ENCODE measurements around the gene NRG2. TPM values are rescaled to one million over a fixed set of nuclear protein-coding genes. Genes with fewer than 3 reads are reported as not detected.

NRG2 gene
- total RNA-seq, 1 experiment from 2014 or later, result 0.91 TPM

GRCh38 chr5:139812323-139812722, 230.8 kb downstream of the NRG2 start:
- no peaks in the 10 kb centered on the region for H3K9me3 ChIP-seq (ENCODE audit: control insufficient read depth in 1 of 2, insufficient read depth in 1 of 2, low read depth in 1 of 2, low read length in 2 of 2)
- DNase-seq (ENCODE audit: low read depth, low spot score) (no peak), ATAC-seq (no peak)
- CTCF ChIA-PET, result no interaction called here
- no peaks in the 10 kb centered on the region for H3K9me2 ChIP-seq (ENCODE audit: insufficient read depth)
- BruUV-seq (replicated peaks), result no TSS peak
- no peak overlapping the region for H3K27ac ChIP-seq (ENCODE audit: low read depth, low read length)
- RAD21 ChIA-PET (ENCODE audit: low non-redundant PET in 1 of 2, low total read pairs in 2 of 2, uncharacterized antibody in 2 of 2, unreplicated experiment in 2 of 2), result no interaction called here
- H3K9ac ChIP-seq (ENCODE audit: low read length), result no peak overlapping the region
- no peaks in the 10 kb centered on the region for H3K36me3 ChIP-seq (ENCODE audit: control insufficient read depth in 1 of 2, insufficient read depth in 2 of 2, low read length in 2 of 2)
- POLR2A ChIA-PET, result no interaction called here
- no peaks in the 10 kb centered on the region; the same call in 1 of the 2 replicates for H3K27me3 ChIP-seq (ENCODE audit: insufficient read depth, low read length)
- TF ChIP-seq ZBTB33 (IDR thresholded peaks at IDR 0.05; ENCODE audit: extremely low read depth, insufficient replicate concordance, low read length) (no peak), RAD21 (IDR thresholded peaks at IDR 0.05; ENCODE audit: low read depth) (no peak), CEBPB (IDR thresholded peaks at IDR 0.05; ENCODE audit: low read depth) (no peak), CTCF (IDR thresholded peaks at IDR 0.05 in 2 of 3, conservative IDR thresholded peaks at IDR 0.05 in 1 of 3; ENCODE audit: borderline replicate concordance in 1 of 3, insufficient read depth in 1 of 3, low read depth in 2 of 3, low read length in 2 of 3) (no peak), JUND (IDR thresholded peaks at IDR 0.05) (no peak), MAX (IDR thresholded peaks at IDR 0.05) (no peak), TCF7L2 (IDR thresholded peaks at IDR 0.05; ENCODE audit: borderline replicate concordance, extremely low read depth, insufficient read depth, insufficient read length) (no peak)
- H3K4me2 ChIP-seq (ENCODE audit: low read length), result no peak overlapping the region
- H3K4me1 ChIP-seq (ENCODE audit: control insufficient read depth in 1 of 2, insufficient read depth in 2 of 2, low read length in 2 of 2), result no peaks in the 10 kb centered on the region
- H3K4me3 ChIP-seq (replicated peaks in 1 of 2; ENCODE audit: low read depth in 1 of 2, low read length in 2 of 2), result no peak overlapping the region
- H3K79me2 ChIP-seq (ENCODE audit: insufficient read depth, low read length), result no peaks in the 10 kb centered on the region
- intact Hi-C loops (cut with micrococcal nuclease), result no loop called here
- no peak overlapping the region for H2AFZ ChIP-seq (ENCODE audit: low read depth, low read length, poor library complexity, severe bottlenecking)
- H4K20me1 ChIP-seq (ENCODE audit: insufficient read depth), result no peaks in the 10 kb centered on the region
